ENCODE data around the gene ALLC.
"Not testable (repeated sequence)": the region's sequence is repeated elsewhere in the genome, so short reads cannot be mapped to it uniquely, and the experiment has no call there.

DNA sequence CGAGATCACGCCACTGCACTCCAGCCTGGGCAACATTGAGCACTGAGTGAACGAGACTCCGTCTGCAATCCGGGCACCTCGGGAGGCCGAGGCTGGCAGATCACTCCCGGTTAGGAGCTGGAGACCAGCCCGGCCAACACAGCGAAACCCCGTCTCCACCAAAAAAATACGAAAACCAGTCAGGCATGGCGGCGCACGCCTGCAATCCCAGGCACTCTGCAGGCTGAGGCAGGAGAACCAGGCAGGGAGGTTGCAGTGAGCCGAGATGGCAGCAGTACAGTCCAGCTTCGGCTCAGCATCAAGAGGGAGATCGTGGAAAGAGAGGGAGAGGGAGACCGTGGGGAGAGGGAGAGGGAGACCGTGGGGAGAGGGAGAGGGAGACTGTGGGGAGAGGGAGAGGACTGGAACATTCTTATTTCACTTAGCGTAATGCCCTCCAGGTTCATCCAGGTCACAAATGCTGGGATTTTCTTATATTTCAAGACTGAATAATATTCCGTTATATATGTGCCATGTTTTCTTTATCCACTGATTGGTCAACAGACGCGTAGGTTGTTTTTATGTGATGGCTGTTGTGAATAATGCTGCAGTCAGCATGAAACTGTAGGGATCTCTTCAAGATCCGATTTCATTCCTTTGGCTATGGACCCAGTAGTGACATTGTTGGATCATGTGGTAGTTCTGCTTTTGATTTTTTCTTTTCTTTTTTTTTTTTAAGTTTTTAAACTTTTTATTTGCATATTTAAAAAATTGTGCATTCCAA, 41.4 kb upstream of the ALLC start:
- TF ChIP-seq, protein P1, sequence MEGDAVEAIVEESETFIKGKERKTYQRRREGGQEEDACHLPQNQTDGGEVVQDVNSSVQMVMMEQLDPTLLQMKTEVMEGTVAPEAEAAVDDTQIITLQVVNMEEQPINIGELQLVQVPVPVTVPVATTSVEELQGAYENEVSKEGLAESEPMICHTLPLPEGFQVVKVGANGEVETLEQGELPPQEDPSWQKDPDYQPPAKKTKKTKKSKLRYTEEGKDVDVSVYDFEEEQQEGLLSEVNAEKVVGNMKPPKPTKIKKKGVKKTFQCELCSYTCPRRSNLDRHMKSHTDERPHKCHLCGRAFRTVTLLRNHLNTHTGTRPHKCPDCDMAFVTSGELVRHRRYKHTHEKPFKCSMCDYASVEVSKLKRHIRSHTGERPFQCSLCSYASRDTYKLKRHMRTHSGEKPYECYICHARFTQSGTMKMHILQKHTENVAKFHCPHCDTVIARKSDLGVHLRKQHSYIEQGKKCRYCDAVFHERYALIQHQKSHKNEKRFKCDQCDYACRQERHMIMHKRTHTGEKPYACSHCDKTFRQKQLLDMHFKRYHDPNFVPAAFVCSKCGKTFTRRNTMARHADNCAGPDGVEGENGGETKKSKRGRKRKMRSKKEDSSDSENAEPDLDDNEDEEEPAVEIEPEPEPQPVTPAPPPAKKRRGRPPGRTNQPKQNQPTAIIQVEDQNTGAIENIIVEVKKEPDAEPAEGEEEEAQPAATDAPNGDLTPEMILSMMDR (IDR thresholded peaks at IDR 0.05): not testable (repeated sequence)
- not testable (repeated sequence) for TF ChIP-seq POLR2A (IDR thresholded peaks at IDR 0.05)
